Anterior cingulate cortex (tissue), 58 donors: ENCODE measurements around the gene FAM170B.
A peak's percentile ranks its signal among the peaks of the same experiment; 100 is the strongest.

Experiments used
- DNase-seq, 58 donors: peaks; one replicate each; lab custom pipeline; 2025; lab: John Stamatoyannopoulos, UW

Gene FAM170B

GRCh38 chr10:49131507-49132361 is 2.1 kb downstream of the FAM170B start:
- no peak for DNase-seq

- no peak for DNase-seq
Observed at GRCh38 chr10:49129376-49129775, 4.4 kb downstream of the FAM170B start.

- DNase-seq: no peak
Observed at GRCh38 chr10:49128854-49129253, 5.0 kb downstream of the FAM170B start.

- DNase-seq: no peak
Observed at GRCh38 chr10:49123981-49124950, 9.6 kb downstream of the FAM170B start.

- no peak for DNase-seq
Observed at GRCh38 chr10:49120911-49121310, 12.9 kb downstream of the FAM170B start.

GRCh38 chr10:49119746-49120145 is 14.1 kb downstream of the FAM170B start:
- no peak for DNase-seq

- DNase-seq: no peak
Observed at GRCh38 chr10:49118430-49119074, 15.3 kb downstream of the FAM170B start.

- DNase-seq: no peak
Observed at GRCh38 chr10:49117376-49118070, 16.3 kb downstream of the FAM170B start.

GRCh38 chr10:49116509-49117375 is 17.1 kb downstream of the FAM170B start:
- DNase-seq: no peak

GRCh38 chr10:49115796-49116508 is 17.9 kb downstream of the FAM170B start:
- no peak for DNase-seq

- DNase-seq: peak in 40 of 58 donors; percentile 18 to 71 (median 51)
Observed at GRCh38 chr10:49115015-49115795, 18.6 kb downstream of the FAM170B start, which contains the start of gene VSTM4. TSS of gene VSTM4 (minus strand) at chr10:49115522. CDS start at chr10:49115485, 37 bp downstream.

GRCh38 chr10:49114718-49115014 is 19.2 kb downstream of the FAM170B start:
- peak in 4 of 58 donors; percentile 43 to 55 (median 50) for DNase-seq

- no peak for DNase-seq
Observed at GRCh38 chr10:49113741-49114141, 20.1 kb downstream of the FAM170B start.

GRCh38 chr10:49112851-49113250 is 21.0 kb downstream of the FAM170B start:
- no peak for DNase-seq

- no peak for DNase-seq
Observed at GRCh38 chr10:49112098-49112497, 21.7 kb downstream of the FAM170B start.

GRCh38 chr10:49111320-49111698 is 22.5 kb downstream of the FAM170B start:
- no peak for DNase-seq

- no peak for DNase-seq
Observed at GRCh38 chr10:49110684-49111319, 23.0 kb downstream of the FAM170B start.
